SK-N-MC (cell line): ENCODE data around the gene DGKB.

Source experiments
- DNase-seq: peaks from one replicate; pipeline ENCODE4 v3.0.0-alpha.2; 2011; ENCODE audit warnings: low read depth, low spot score
- H3K27ac ChIP-seq: fragments of 200-600 bp; sonication (generic); 2 replicates; pipeline ENCODE4 v1.5.1; 2016; ENCODE audit warnings: mixed run types
- H3K36me3 ChIP-seq: fragments of 200-600 bp; sonication (generic); 2 replicates; pipeline ENCODE4 v1.6.1; 2017; ENCODE audit warnings: antibody characterized with exemption, low read length, mixed read lengths; ENCODE audit not compliant: insufficient read depth
- H3K4me3 ChIP-seq: fragments of 200-600 bp; sonication (generic); 2 replicates; pipeline ENCODE4 v1.5.1; 2016
- H3K9ac ChIP-seq: fragments of 200-600 bp; sonication (generic); 2 replicates; pipeline ENCODE4 v1.8.0; 2017; ENCODE audit warnings: mixed run types, mixed read lengths; ENCODE audit not compliant: insufficient read length
- H3K9me3 ChIP-seq: fragments of 200-600 bp; sonication (generic); 2 replicates; pipeline ENCODE4 v1.6.1; 2017; ENCODE audit warnings: low read depth, mild to moderate bottlenecking, antibody characterized with exemption, low read length, moderate library complexity, mixed read lengths
- EZH2 ChIP-seq: fragments of 200-600 bp; sonication (generic); IDR thresholded peaks from one replicate; pipeline ENCODE4 v1.6.1; 2017; ENCODE audit warnings: antibody characterized with exemption
- FOXP2 ChIP-seq: optimal IDR thresholded peaks from 2 replicates; pipeline ENCODE3; 2011; ENCODE audit warnings: mild to moderate bottlenecking, moderate library complexity; ENCODE audit not compliant: insufficient read depth; ENCODE audit errors: extremely low read length, control extremely low read depth
- POLR2AphosphoS5 ChIP-seq: IDR thresholded peaks from 2 replicates; pipeline ENCODE4 v1.6.1; 2012; ENCODE audit warnings: mild to moderate bottlenecking, low read depth, low read length, borderline replicate concordance

Gene DGKB

GRCh38 chr7:14585232-14585631 lies 317.3 kb downstream of the DGKB start:
- H3K4me3 ChIP-seq = no peak overlapping the region
- H3K9ac ChIP-seq = no peak overlapping the region
- H3K27ac ChIP-seq = no peak overlapping the region
- no peak for DNase-seq
- no peaks in the 10 kb centered on the region for H3K9me3 ChIP-seq
- TF ChIP-seq FOXP2 (no peak), POLR2AphosphoS5 (no peak), EZH2 (no peak)
- no peaks in the 10 kb centered on the region for H3K36me3 ChIP-seq

- no peak for TF ChIP-seq EZH2
- TF ChIP-seq FOXP2 = no peak
- no peak for TF ChIP-seq POLR2AphosphoS5
Observed at GRCh38 chr7:14583518-14583917, 319.0 kb downstream of the DGKB start.

DNA sequence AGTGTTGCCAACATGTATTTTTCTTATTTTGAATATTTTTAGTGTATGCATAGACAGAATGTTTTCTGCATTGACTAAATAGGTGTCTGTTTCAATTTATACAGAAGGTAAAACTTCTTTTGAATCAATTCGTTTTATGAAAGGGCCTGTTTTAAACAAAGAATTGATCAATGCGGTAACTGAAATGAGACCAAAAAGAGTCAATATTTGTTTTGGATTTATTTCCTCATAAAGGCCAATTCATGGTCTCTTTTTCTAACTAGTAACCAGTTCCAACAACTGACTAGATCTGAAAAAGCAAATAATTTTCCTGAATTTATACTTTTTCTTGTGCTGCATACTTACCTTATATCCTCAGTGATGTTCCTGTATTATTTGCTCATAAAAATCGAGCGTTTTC lies 320.5 kb downstream of the DGKB start:
- no peak for DNase-seq
- H3K36me3 ChIP-seq = no peaks in the 10 kb centered on the region
- TF ChIP-seq POLR2AphosphoS5 (no peak), EZH2 (no peak), FOXP2 (no peak)
- H3K9ac ChIP-seq = no peak overlapping the region
- no peak overlapping the region for H3K4me3 ChIP-seq
- no peaks in the 10 kb centered on the region for H3K9me3 ChIP-seq
- H3K27ac ChIP-seq = no peak overlapping the region

More at GRCh38 chr7:14583518-14583917, 319.0 kb downstream of the DGKB start:
- no peaks in the 10 kb centered on the region for H3K36me3 ChIP-seq
- no peak overlapping the region for H3K4me3 ChIP-seq
- no peak overlapping the region for H3K27ac ChIP-seq
- DNase-seq = no peak
- no peak overlapping the region for H3K9ac ChIP-seq
- no peaks in the 10 kb centered on the region for H3K9me3 ChIP-seq

GRCh38 chr7:14579971-14580370 lies 322.6 kb downstream of the DGKB start:
- Histone ChIP-seq H3K9ac (no peak overlapping the region), H3K4me3 (no peak overlapping the region), H3K9me3 (no peaks in the 10 kb centered on the region), H3K27ac (no peak overlapping the region), H3K36me3 (no peaks in the 10 kb centered on the region)
- DNase-seq = no peak
- TF ChIP-seq FOXP2 = no peak
- TF ChIP-seq POLR2AphosphoS5 = no peak
- TF ChIP-seq EZH2 = no peak

- Histone ChIP-seq H3K9me3 (no peaks in the 10 kb centered on the region), H3K36me3 (no peaks in the 10 kb centered on the region), H3K27ac (no peak overlapping the region), H3K4me3 (no peak overlapping the region), H3K9ac (no peak overlapping the region)
- no peak for DNase-seq
- TF ChIP-seq FOXP2 = no peak
Observed at GRCh38 chr7:14576578-14576977, 326.0 kb downstream of the DGKB start.

DNA sequence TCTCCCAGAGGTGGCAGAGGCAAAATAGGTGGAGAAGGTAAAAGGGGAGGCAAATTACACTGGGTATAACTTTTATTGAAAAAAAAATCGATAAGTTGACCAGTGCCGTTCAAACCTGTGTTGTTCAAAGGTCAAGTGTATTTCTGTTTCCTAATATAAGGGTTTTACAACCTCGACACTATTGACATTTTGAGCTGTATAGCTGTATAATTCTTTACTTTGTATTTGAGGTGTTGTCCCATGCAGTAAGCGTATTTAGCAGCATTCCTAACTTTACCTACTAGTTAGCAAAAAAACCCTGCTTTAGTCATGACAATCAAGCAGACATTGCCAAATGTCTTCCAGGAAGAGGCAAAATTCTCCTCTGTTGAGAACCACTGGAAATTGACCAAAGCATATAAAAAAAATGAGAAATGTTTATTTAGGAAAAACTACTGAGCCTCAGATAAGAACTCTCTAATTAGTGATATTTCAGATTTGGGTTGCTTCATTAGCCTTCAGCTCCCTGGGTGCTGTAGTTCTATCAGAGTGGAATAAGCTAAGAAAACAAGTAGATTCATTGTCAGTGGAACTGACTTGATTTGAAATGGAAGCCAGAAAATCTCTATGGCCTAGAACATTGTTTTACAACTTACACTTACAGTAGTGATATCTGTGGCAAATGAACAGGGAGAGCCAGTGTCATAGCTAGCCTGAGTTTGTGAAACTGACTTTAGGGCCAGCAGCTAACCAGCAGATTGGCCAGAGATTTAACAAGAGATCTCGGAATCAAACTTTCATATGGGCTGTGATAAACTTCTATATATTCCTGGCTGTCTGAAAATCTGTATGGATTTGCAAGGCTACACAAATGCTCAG lies 331.6 kb downstream of the DGKB start:
- Histone ChIP-seq H3K4me3 (no peak overlapping the region), H3K27ac (no peak overlapping the region), H3K36me3 (no peaks in the 10 kb centered on the region), H3K9me3 (no peaks in the 10 kb centered on the region), H3K9ac (no peak overlapping the region)
- no peak for DNase-seq
- TF ChIP-seq POLR2AphosphoS5 = no peak
- TF ChIP-seq FOXP2 = no peak
- TF ChIP-seq EZH2 = no peak

GRCh38 chr7:14552060-14552459 lies 350.5 kb downstream of the DGKB start:
- Histone ChIP-seq H3K9me3 (no peaks in the 10 kb centered on the region), H3K27ac (no peak overlapping the region), H3K9ac (no peak overlapping the region), H3K36me3 (no peaks in the 10 kb centered on the region), H3K4me3 (no peak overlapping the region)
- no peak for DNase-seq
- no peak for TF ChIP-seq EZH2
- TF ChIP-seq FOXP2 = no peak
- TF ChIP-seq POLR2AphosphoS5 = no peak

GRCh38 chr7:14551310-14551709 lies 351.2 kb downstream of the DGKB start:
- no peak overlapping the region for H3K4me3 ChIP-seq
- no peaks in the 10 kb centered on the region for H3K9me3 ChIP-seq
- DNase-seq = no peak
- H3K36me3 ChIP-seq = no peaks in the 10 kb centered on the region
- H3K9ac ChIP-seq = no peak overlapping the region
- TF ChIP-seq EZH2 (no peak), FOXP2 (no peak), POLR2AphosphoS5 (no peak)
- H3K27ac ChIP-seq = peak overlapping the region; percentile 56

DNA sequence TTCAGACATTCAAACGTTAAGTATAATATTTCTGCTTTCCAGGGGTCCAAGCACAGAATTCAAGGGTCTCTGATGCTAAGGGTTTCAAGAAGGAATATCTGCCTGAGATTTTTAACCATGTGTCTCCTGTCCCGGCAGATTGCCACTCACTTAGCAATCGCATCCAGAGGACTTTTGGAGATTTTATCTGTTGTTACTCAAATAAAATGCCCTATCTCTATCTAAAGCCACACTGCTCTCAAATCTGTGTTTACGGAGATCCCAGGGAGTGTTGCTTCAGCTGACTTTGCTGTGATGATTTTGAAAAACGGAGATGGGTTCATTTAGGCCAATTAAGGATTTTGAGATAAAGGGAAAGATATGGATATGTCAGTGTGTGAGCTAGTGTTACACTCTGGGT lies 359.9 kb downstream of the DGKB start:
- Histone ChIP-seq H3K9me3 (no peaks in the 10 kb centered on the region), H3K27ac (no peak overlapping the region), H3K36me3 (no peaks in the 10 kb centered on the region), H3K9ac (no peak overlapping the region), H3K4me3 (no peak overlapping the region)
- DNase-seq = no peak
- no peak for TF ChIP-seq POLR2AphosphoS5
- no peak for TF ChIP-seq EZH2
- no peak for TF ChIP-seq FOXP2
